Liver (tissue), 9 donors: ENCODE results near the gene SMC2. TPM values are rescaled to one million over a fixed set of nuclear protein-coding genes. Genes with fewer than 3 reads are reported as not detected.

Source experiments
- DNase-seq: peaks from one replicate; pipeline ENCODE4 v3.0.0-alpha.2; 2017; ENCODE audit warnings: low spot score
- H3K27ac ChIP-seq, 2 donors: one replicate each; pipeline ENCODE4 v1.7.0; 2013; ENCODE audit warnings: inconsistent platforms in 2 of 2, low read length in 2 of 2, control low read depth in 1 of 2, low read depth in 1 of 2, mild to moderate bottlenecking in 1 of 2
- H3K27me3 ChIP-seq, 4 donors: one replicate each; pipeline versions ENCODE4 v1.6.1 to v1.7.0; 2013; ENCODE audit warnings: low read length in 3 of 4, inconsistent platforms in 1 of 4, mild to moderate bottlenecking in 1 of 4, moderate library complexity in 1 of 4; ENCODE audit not compliant: control insufficient read depth in 4 of 4, insufficient read depth in 4 of 4
- H3K36me3 ChIP-seq, 4 donors: one replicate each; pipeline versions ENCODE4 v1.6.1 to v1.7.0; 2013; ENCODE audit warnings: low read length in 3 of 4, mild to moderate bottlenecking in 3 of 4, low read depth in 1 of 4, moderate library complexity in 1 of 4; ENCODE audit not compliant: control insufficient read depth in 4 of 4, insufficient read depth in 3 of 4
- H3K4me1 ChIP-seq, 4 donors: one replicate each; pipeline versions ENCODE4 v1.6.1 to v1.7.0; 2013; ENCODE audit warnings: low read length in 3 of 4, mild to moderate bottlenecking in 3 of 4, moderate library complexity in 1 of 4; ENCODE audit not compliant: control insufficient read depth in 4 of 4, insufficient read depth in 4 of 4
- H3K4me3 ChIP-seq, 3 donors: one replicate each; pipeline versions ENCODE4 v1.6.1 to v1.7.0; 2013; ENCODE audit warnings: low read length in 3 of 3, control low read depth in 1 of 3, low read depth in 1 of 3, mild to moderate bottlenecking in 1 of 3
- H3K9ac ChIP-seq, 2 donors: one replicate each; pipeline ENCODE4 v1.7.0; 2013; ENCODE audit warnings: low read length in 2 of 2, mild to moderate bottlenecking in 2 of 2, moderate library complexity in 2 of 2, control low read depth in 1 of 2, low read depth in 1 of 2
- H3K9me3 ChIP-seq, 4 donors: one replicate each; pipeline versions ENCODE4 v1.6.1 to v1.7.0; 2013; ENCODE audit warnings: low read length in 3 of 4; ENCODE audit not compliant: control insufficient read depth in 4 of 4
- EGR1 ChIP-seq, 2 donors: IDR thresholded peaks; 2 replicates each; pipeline ENCODE4 v1.6.1; 2016 to 2018; ENCODE audit warnings: antibody characterized with exemption in 2 of 2, low read depth in 2 of 2
- FOXA1 ChIP-seq: IDR thresholded peaks from 2 replicates; pipeline ENCODE4 v1.6.1; 2016; ENCODE audit warnings: antibody characterized with exemption
- GABPA ChIP-seq, 2 donors: IDR thresholded peaks in 1 of 2; conservative IDR thresholded peaks in 1 of 2; 2 replicates each; pipeline ENCODE4 v1.6.1; 2016; ENCODE audit warnings: antibody characterized with exemption in 2 of 2, mild to moderate bottlenecking in 1 of 2, moderate library complexity in 1 of 2
- HNF4A ChIP-seq, 2 donors: conservative IDR thresholded peaks; 2 replicates each; pipeline ENCODE4 v1.6.1; 2016; ENCODE audit warnings: antibody characterized with exemption in 2 of 2, mild to moderate bottlenecking in 2 of 2
- HNF4G ChIP-seq: IDR thresholded peaks from 2 replicates; pipeline ENCODE4 v1.6.1; 2016; ENCODE audit warnings: antibody characterized with exemption
- JUND ChIP-seq, 2 donors: IDR thresholded peaks; 2 replicates each; pipeline ENCODE4 v1.6.1; 2016; ENCODE audit warnings: antibody characterized with exemption in 2 of 2
- NR2F2 ChIP-seq: IDR thresholded peaks from 2 replicates; pipeline ENCODE4 v1.6.1; 2016; ENCODE audit warnings: antibody characterized with exemption
- RAD21 ChIP-seq, 2 donors: IDR thresholded peaks; 2 replicates each; pipeline ENCODE4 v1.6.1; 2016; ENCODE audit warnings: antibody characterized with exemption in 2 of 2, mild to moderate bottlenecking in 2 of 2
- RXRA ChIP-seq, 2 donors: IDR thresholded peaks; 2 replicates each; pipeline ENCODE4 v1.6.1; 2017 to 2018; ENCODE audit warnings: antibody characterized with exemption in 2 of 2, mild to moderate bottlenecking in 1 of 2
- SP1 ChIP-seq: IDR thresholded peaks from 2 replicates; pipeline ENCODE4 v1.6.1; 2018; ENCODE audit warnings: antibody characterized with exemption, mild to moderate bottlenecking
- TAF1 ChIP-seq: conservative IDR thresholded peaks from 2 replicates; pipeline ENCODE4 v1.6.1; 2016; ENCODE audit warnings: antibody characterized with exemption, mild to moderate bottlenecking
- YY1 ChIP-seq: IDR thresholded peaks from 2 replicates; pipeline ENCODE4 v1.6.1; 2016; ENCODE audit warnings: antibody characterized with exemption, mild to moderate bottlenecking
- WGBS: extraction: QIAGEN DNeasy Blood & Tissue Kit; methylation state at CpG from one replicate; pipeline ENCODE4 v1.1.7; 2013; 5-methylcytosine and 5-hydroxymethylcytosine counted together
- polyA plus RNA-seq, 2 donors: library from polyadenylated mRNA; stranded (reverse) in 1 of 2; unstranded in 1 of 2; fragments of 200-250 nt in 1 of 2; fragments of >200 nt in 1 of 2; fragmentation: Nextera tagmentation in 1 of 2; extraction: Ambion mirVana in 1 of 2; gene quantifications; one replicate each; pipeline versions ENCODE4 v1.2.1 to v1.2.3, GENCODE V29; 2013 to 2015
- total RNA-seq, 2 donors: library from RNA; depleted of rRNA; stranded (reverse); fragments of >200 nt; gene quantifications; one replicate each; pipeline ENCODE4 v1.2.3, GENCODE V29; 2014
- TF ChIP-seq, protein P1 (sequence below): IDR thresholded peaks from 2 replicates; pipeline ENCODE4 v1.6.1; 2016; ENCODE audit warnings: antibody characterized with exemption
- TF ChIP-seq, protein P2 (sequence below): fragments of 150-350 bp; IDR thresholded peaks from 2 replicates; pipeline ENCODE4 v1.5.1; 2017; ENCODE audit warnings: improper control_type of control experiment, low read depth, low read length; ENCODE audit not compliant: missing input control
- TF ChIP-seq, protein P3 (sequence below): IDR thresholded peaks from 2 replicates; pipeline ENCODE4 v1.6.1; 2016; ENCODE audit warnings: antibody characterized with exemption
- TF ChIP-seq, protein P4 (sequence below): IDR thresholded peaks from 2 replicates; pipeline ENCODE4 v1.6.1; 2016; ENCODE audit warnings: antibody characterized with exemption
- TF ChIP-seq, protein P5 (sequence below): IDR thresholded peaks from 2 replicates; pipeline ENCODE4 v1.6.1; 2016; ENCODE audit warnings: antibody characterized with exemption, mild to moderate bottlenecking
- donor health status: healthy.
- donor health status: healthy.
- donor health status: healthy.
- donor health status: healthy.
- donor health status: healthy.

SMC2 gene
- total and polyA plus RNA-seq, 4 donors: 2.1 to 26.3 (median 4.3) TPM

DNA sequence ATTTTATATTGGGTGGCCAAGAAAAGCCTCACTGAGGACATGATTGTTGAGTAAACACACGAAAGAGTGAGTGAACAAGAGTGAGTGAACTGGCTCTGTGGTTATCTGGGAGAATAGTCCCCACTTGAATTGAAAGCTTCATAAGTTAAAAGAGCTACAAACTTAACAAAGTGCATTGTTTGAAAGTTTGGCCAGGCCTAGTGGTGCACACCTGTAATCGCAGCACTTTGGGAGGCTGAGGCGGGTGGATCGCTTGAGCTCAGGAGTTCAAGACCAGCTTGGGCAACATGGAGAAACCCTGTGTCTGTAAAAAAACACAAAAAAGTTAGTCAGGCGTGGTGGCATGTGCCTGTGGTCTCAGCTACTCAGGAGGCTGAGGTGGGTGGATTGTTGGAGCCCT is 26.9 kb downstream of the SMC2 start:
- no peak for TF ChIP-seq EGR1 (IDR thresholded peaks at IDR 0.05; ENCODE audit: low read depth in 2 of 2)
- TF ChIP-seq, protein P1, sequence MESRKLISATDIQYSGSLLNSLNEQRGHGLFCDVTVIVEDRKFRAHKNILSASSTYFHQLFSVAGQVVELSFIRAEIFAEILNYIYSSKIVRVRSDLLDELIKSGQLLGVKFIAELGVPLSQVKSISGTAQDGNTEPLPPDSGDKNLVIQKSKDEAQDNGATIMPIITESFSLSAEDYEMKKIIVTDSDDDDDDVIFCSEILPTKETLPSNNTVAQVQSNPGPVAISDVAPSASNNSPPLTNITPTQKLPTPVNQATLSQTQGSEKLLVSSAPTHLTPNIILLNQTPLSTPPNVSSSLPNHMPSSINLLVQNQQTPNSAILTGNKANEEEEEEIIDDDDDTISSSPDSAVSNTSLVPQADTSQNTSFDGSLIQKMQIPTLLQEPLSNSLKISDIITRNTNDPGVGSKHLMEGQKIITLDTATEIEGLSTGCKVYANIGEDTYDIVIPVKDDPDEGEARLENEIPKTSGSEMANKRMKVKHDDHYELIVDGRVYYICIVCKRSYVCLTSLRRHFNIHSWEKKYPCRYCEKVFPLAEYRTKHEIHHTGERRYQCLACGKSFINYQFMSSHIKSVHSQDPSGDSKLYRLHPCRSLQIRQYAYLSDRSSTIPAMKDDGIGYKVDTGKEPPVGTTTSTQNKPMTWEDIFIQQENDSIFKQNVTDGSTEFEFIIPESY: no peak
- TF ChIP-seq GABPA (IDR thresholded peaks at IDR 0.05 in 1 of 2, conservative IDR thresholded peaks at IDR 0.05 in 1 of 2): no peak
- H3K4me1 ChIP-seq: no peaks in the 10 kb centered on the region
- 97% methylated on average over 5 of the region's 5 CpGs for WGBS
- no peaks in the 10 kb centered on the region for H3K27me3 ChIP-seq
- H3K9me3 ChIP-seq: no peaks in the 10 kb centered on the region
- H3K9ac ChIP-seq: no peak overlapping the region
- no peak for DNase-seq
- H3K36me3 ChIP-seq: peaks cover 3 to 18% (median 10%) of the 10 kb centered on the region in 4 donors
- no peak overlapping the region for H3K27ac ChIP-seq
- H3K4me3 ChIP-seq: no peak overlapping the region

DNA sequence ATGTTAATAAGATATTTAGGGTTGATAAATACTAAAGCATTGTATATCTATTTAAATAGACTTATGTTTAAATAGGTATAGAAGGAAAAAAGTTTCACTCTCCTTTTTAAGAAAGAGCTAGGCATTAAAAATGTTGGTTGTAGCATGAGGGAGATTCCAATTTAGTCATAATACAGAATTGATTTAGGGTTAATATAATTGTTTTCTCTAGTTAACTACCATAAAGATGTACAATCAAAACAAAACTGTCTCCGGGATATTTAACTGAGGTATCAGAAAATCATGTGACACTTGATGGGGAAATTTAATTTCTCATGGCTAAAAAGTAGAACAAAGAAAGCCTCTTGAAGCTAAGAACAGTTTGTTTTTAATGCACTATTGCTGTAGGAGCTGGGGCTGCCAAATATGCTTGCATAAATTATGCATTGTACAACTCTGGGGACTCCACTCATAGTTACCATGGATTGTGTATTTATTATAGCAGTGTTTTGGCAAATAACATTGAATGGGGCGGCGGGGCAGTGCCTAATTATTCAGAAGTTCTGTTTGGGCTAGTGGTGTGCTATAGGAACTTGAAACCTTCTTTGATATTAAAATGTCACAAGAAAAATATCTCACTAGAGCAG is 44.2 kb downstream of the SMC2 start:
- Histone ChIP-seq H3K36me3 (peaks cover 0 to 16% (median 15%) of the 10 kb centered on the region in 4 donors), H3K9me3 (peaks cover 0 to 3% (median 0%) of the 10 kb centered on the region in 4 donors), H3K4me3 (no peak overlapping the region), H3K27ac (no peak overlapping the region), H3K9ac (no peak overlapping the region), H3K4me1 (no peaks in the 10 kb centered on the region), H3K27me3 (no peaks in the 10 kb centered on the region)
- 78% methylated on average over 3 of the region's 3 CpGs for WGBS
- DNase-seq: no peak
- TF ChIP-seq, protein P1: no peak
- no peak for TF ChIP-seq RXRA (IDR thresholded peaks at IDR 0.05)
- TF ChIP-seq HNF4A (conservative IDR thresholded peaks at IDR 0.05): no peak
- no peak for TF ChIP-seq RAD21 (IDR thresholded peaks at IDR 0.05)
- TF ChIP-seq, protein P2, sequence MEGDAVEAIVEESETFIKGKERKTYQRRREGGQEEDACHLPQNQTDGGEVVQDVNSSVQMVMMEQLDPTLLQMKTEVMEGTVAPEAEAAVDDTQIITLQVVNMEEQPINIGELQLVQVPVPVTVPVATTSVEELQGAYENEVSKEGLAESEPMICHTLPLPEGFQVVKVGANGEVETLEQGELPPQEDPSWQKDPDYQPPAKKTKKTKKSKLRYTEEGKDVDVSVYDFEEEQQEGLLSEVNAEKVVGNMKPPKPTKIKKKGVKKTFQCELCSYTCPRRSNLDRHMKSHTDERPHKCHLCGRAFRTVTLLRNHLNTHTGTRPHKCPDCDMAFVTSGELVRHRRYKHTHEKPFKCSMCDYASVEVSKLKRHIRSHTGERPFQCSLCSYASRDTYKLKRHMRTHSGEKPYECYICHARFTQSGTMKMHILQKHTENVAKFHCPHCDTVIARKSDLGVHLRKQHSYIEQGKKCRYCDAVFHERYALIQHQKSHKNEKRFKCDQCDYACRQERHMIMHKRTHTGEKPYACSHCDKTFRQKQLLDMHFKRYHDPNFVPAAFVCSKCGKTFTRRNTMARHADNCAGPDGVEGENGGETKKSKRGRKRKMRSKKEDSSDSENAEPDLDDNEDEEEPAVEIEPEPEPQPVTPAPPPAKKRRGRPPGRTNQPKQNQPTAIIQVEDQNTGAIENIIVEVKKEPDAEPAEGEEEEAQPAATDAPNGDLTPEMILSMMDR: no peak
- no peak for TF ChIP-seq FOXA1
- TF ChIP-seq, protein P3, sequence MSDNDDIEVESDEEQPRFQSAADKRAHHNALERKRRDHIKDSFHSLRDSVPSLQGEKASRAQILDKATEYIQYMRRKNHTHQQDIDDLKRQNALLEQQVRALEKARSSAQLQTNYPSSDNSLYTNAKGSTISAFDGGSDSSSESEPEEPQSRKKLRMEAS: no peak
- TF ChIP-seq SP1: no peak
- TF ChIP-seq JUND (IDR thresholded peaks at IDR 0.05): no peak
- no peak for TF ChIP-seq HNF4G
- no peak for TF ChIP-seq TAF1
- no peak for TF ChIP-seq YY1
- no peak for TF ChIP-seq GABPA (IDR thresholded peaks at IDR 0.05 in 1 of 2, conservative IDR thresholded peaks at IDR 0.05 in 1 of 2)
- no peak for TF ChIP-seq NR2F2
- TF ChIP-seq, protein P4, sequence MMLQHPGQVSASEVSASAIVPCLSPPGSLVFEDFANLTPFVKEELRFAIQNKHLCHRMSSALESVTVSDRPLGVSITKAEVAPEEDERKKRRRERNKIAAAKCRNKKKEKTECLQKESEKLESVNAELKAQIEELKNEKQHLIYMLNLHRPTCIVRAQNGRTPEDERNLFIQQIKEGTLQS: no peak
- TF ChIP-seq, protein P5, sequence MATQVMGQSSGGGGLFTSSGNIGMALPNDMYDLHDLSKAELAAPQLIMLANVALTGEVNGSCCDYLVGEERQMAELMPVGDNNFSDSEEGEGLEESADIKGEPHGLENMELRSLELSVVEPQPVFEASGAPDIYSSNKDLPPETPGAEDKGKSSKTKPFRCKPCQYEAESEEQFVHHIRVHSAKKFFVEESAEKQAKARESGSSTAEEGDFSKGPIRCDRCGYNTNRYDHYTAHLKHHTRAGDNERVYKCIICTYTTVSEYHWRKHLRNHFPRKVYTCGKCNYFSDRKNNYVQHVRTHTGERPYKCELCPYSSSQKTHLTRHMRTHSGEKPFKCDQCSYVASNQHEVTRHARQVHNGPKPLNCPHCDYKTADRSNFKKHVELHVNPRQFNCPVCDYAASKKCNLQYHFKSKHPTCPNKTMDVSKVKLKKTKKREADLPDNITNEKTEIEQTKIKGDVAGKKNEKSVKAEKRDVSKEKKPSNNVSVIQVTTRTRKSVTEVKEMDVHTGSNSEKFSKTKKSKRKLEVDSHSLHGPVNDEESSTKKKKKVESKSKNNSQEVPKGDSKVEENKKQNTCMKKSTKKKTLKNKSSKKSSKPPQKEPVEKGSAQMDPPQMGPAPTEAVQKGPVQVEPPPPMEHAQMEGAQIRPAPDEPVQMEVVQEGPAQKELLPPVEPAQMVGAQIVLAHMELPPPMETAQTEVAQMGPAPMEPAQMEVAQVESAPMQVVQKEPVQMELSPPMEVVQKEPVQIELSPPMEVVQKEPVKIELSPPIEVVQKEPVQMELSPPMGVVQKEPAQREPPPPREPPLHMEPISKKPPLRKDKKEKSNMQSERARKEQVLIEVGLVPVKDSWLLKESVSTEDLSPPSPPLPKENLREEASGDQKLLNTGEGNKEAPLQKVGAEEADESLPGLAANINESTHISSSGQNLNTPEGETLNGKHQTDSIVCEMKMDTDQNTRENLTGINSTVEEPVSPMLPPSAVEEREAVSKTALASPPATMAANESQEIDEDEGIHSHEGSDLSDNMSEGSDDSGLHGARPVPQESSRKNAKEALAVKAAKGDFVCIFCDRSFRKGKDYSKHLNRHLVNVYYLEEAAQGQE: no peak
- TF ChIP-seq EGR1 (IDR thresholded peaks at IDR 0.05; ENCODE audit: low read depth in 2 of 2): no peak
